Stimulated activated CD4-positive, alpha-beta T cell treated with anti-CD3 and anti-CD28 coated beads, Interleukin-15, amount 100 ng/mL, for 1 hour (primary cell): ENCODE data around the gene GBX1.

Source experiments
- DNase-seq, 2 donors: peaks; one replicate each; pipeline ENCODE4 v3.0.0-alpha.2; 2020; ENCODE audit warnings: low read depth in 1 of 2, low spot score in 1 of 2

The GBX1 gene

DNA sequence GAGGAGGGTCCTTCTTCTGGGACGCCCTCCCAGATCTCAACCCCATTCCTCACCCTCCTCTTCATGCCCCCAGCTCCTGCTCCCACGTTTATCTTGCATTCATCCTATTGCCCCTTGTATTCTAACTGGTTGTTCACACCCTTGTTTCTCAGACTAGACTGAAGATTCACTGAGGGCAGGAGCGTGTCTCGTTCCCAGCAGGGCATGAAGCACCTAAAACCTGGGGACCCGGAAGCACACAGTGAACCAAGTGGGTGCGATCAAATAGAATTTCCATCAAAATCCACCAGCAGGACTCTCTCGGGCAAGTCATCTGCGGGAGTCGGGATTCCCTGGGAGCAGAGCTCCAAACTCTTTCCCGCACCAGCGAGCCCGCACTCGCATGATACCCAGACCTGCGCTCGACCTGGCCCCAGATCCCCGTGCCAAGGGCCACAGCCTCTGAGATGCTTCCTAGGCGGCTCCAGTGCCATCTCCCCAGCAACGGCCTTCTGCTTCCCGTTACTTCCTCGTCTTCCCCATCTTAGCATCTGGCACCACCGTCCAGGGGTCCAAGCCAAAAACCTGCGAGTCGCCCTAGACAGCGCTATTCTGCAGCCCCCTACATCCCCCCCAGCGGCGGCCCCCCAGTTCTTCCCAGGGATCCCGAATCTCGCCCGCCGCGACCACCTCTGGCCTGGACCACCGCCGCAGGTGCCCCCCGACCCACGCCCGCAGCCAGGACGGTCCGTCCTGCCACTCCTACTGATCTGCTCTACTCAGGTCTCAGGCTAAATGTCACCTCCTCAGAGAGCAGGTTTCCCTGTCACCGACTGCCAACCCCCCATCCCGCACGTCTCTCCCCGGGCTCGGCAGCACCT lies 6.1 kb upstream of the GBX1 start:
- no peak for DNase-seq

DNA sequence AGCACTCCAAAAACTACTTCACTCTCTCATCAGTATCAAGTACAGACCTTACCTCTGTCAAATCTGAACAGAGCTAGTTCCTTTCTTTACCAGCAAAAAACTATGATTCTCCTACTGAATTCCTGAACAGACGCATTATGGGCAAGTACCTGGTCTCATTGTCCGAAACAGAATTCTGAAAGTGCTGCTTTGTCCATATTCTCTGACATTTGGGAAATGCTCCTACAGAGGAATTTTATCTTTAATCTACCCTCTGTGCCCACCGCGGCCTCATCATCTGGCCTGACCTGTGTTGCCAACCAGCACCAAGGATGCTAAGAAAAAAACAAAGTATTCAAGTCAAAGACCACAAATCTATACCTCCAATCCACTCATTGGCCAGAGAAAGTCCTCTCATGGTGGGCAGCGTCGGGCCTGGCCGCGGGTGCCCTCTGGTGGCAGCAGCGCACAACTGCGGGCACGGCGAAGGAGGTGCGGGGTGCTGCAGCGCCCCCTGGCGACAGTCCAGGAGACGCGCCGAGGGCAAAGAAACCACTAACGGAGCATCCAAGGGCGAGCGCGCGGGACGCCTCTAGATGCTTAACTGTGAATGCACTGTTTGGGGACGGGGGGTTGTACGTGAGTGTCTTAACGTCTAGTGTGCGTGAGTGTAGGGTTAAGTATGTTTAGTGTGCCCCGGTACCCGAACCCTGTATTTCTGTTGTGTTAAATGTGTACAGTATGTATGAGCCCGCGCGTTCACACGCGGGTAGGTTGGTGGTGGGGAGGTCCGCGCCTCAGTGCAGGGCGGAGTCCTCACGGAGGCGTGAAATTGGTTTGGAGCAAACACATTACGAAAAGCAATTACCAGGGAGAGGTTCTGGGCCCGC lies 5.0 kb upstream of the GBX1 start:
- peak; percentile 71 to 75 for DNase-seq

DNA sequence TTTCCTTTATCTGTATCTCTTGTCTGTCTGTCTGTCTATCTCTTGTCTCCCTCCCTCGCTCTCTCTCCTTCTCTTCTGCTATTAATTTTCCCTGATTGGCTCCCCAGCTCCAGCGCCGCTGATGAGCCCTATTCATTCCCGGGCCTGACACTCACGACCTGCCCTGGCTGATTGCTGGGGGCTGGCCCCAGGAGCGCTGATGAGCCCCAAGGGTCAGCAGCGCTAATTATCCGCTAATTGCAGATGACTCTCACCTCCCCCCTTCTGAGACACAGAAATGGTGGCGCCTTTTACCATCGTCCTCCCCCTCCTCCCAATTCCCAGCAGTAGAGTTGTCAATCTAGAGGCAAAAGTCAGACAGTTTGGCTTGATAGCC lies 1.3 kb upstream of the GBX1 start:
- DNase-seq = no peak

- DNase-seq = peak; percentile 26 to 61
Measured at GRCh38 chr7:151168003-151168786, 701 bp upstream of the GBX1 start.

DNA sequence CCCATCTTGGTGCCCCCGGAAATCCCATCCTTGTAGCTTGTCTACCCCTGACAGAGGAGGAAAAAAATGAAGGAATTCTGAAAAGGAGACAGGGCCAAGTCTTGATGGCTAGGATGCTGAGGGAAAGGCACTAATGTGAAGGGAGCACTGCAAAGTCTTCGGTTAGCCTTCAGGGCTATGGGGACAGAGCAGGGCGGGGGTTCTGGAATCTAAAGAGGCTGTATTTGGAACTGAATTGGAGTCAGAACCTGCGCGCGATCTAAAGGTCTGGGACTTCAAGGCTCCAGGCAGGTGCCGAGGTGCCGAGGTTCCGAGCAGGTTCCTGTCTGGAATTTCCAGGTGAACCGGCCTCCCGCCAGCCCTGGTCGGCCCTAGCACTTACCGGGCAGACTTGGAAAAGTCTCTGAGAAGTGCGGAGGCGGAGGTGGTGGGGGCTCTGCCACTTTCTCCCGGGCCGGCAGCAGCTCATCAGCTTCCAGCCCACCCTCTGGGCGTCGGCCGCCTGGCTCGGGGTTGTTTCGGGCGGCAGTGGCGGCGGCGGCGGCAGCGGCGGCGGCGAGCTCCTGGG lies 781 bp downstream of the GBX1 start:
- no peak for DNase-seq

- no peak for DNase-seq
Measured at GRCh38 chr7:151161757-151162156, 5.7 kb downstream of the GBX1 start.

- DNase-seq = no peak
Measured at GRCh38 chr7:151157645-151158329, 9.7 kb downstream of the GBX1 start.

- DNase-seq = no peak
Measured at GRCh38 chr7:151152643-151153513, 14.6 kb downstream of the GBX1 start.

GRCh38 chr7:151150388-151150787 lies 17.1 kb downstream of the GBX1 start:
- no peak for DNase-seq

GRCh38 chr7:151148319-151149259 lies 18.9 kb downstream of the GBX1 start:
- DNase-seq = no peak

DNA sequence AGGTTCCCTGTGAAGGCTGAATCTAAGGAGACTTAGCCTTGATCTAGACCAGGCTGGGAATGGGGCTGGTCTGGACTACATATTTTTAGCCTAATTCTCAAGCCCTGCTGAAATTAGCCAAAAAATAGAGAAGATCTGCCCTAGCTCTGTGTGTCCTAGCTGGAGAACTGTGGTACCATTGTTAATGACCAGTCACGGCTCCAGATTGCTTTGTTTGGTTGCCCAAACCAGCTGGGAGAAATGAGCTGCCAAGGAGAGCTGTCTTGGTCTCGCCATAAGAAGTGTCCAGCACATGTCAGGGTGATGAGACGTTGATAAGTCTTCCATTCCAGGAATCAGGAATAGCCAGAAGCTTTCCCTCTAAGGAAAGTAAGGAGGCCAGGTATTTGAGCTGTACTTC lies 20.7 kb downstream of the GBX1 start:
- no peak for DNase-seq

DNA sequence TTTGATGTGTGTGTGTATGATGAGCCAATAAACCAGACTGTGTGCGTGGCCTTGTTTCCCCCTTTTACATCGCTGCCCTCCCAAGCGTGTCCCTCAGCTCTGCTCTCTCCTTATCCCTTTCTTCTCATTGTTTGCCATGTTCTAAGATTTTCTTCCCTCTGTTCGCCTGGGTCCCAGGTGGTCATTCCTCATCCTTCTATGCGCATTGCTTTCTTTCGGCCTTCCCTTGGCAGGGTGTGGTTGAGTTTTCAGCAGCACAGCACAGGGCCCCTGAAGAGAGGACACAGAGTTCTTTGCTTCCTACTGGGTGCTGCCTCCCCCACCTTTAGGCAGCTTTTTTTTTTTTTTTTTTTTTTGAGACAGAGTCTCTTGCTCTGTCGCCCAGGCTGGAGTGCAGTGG lies 23.1 kb downstream of the GBX1 start:
- no peak for DNase-seq

DNA sequence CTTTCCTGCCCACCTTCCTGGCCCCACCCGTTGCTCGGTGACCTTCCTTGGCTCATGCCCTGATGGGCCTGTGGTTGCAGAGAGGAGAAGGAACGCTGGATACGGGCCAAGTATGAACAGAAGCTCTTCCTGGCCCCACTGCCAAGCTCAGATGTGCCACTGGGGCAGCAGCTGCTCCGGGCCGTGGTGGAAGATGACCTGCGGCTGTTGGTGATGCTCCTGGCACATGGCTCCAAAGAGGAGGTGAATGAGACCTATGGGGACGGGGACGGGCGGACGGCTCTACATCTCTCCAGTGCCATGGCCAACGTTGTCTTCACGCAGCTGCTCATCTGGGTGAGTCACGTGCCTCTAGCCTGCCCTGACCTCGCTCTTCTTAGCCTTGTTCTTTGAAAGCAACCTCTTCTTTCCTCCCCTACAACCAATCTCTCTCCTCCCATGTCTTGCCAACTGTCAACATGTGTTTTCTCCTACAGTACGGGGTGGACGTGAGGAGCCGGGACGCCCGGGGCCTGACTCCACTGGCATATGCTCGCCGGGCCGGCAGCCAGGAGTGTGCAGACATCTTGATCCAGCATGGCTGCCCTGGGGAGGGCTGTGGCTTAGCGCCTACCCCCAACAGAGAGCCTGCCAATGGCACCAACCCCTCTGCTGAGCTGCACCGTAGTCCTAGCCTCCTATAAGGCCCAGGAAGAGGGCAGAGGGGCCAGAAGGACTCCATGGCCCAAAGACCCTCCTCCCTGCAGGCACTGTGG lies 24.1 kb downstream of the GBX1 start:
- no peak for DNase-seq

DNA sequence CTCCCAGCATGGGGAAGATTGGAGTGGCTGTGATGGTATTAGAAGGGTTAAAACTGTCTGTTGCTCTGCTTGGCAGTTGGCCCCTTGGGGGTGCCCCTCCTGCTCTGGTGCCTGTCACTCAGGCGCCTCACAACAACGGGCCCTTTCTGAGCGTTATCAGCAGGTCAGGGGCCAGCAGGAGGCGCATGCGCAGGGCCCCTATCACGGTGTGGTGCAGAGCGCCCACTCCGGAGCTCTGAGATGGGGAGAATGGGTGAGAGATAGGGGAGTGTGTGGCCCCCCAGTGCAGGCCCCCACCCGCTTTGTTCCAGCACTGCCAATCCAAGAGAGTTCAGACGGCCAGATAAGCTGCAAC lies 24.8 kb downstream of the GBX1 start:
- DNase-seq = no peak

GRCh38 chr7:151141855-151142685 lies 25.4 kb downstream of the GBX1 start:
- no peak for DNase-seq

GRCh38 chr7:151141311-151141854 lies 26.1 kb downstream of the GBX1 start:
- no peak for DNase-seq

DNA sequence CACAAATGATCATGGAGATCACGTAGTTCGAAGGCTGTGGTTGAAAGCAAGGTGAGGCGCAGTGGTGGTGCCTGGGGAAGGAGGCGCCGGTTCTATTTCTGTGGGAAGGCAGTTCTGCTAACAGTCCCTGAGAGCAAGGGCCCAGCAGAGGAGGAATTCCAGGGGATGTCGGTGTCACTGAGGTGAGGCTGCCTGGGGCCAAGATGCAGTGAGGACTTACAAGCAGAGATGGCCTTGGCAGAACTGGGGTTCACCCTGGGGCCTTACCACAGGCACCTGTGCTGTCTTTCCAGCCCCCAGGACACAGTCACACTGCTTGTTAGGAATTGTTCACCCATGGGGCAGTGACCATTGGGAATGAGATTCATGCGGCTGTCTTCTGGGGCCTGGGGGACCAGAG lies 26.7 kb downstream of the GBX1 start:
- DNase-seq = no peak
